Kidney epithelial cell (primary cell): ENCODE results near the gene SLC41A2. TPM values are rescaled to one million over a fixed set of nuclear protein-coding genes. Genes with fewer than 3 reads are reported as not detected.

Source experiments
- DNase-seq: peaks from one replicate; pipeline ENCODE4 v3.0.0-alpha.2; 2010; ENCODE audit warnings: low read depth
- H3K27me3 ChIP-seq: 2 replicates; pipeline ENCODE4 v1.6.0; 2011; ENCODE audit warnings: low read length; ENCODE audit not compliant: control insufficient read depth, insufficient read depth
- H3K36me3 ChIP-seq: 2 replicates; pipeline ENCODE4 v1.5.1; 2011; ENCODE audit warnings: low read length; ENCODE audit not compliant: control insufficient read depth, insufficient read depth
- H3K4me3 ChIP-seq: 2 replicates; pipeline ENCODE4 v1.5.1; 2011; ENCODE audit warnings: low read depth, mild to moderate bottlenecking, control low read depth, low read length
- total RNA-seq: library from RNA; depleted of rRNA; stranded (reverse); fragments of >200 nt; gene quantifications from 2 replicates; pipeline ENCODE4 v1.2.3, GENCODE V29; 2015
- TF ChIP-seq, protein P1 (sequence below): IDR thresholded peaks from 2 replicates; pipeline ENCODE4 v1.5.1; 2011; ENCODE audit warnings: mild to moderate bottlenecking, moderate library complexity, low read length, control low read depth, inconsistent platforms; ENCODE audit not compliant: insufficient read depth, poor library complexity, severe bottlenecking

The SLC41A2 gene
- total RNA-seq, 1 donor from 2014 or later = 26.3 TPM

- H3K4me3 ChIP-seq = no peak overlapping the region
- no peaks in the 10 kb centered on the region for H3K27me3 ChIP-seq
- TF ChIP-seq, protein P1, sequence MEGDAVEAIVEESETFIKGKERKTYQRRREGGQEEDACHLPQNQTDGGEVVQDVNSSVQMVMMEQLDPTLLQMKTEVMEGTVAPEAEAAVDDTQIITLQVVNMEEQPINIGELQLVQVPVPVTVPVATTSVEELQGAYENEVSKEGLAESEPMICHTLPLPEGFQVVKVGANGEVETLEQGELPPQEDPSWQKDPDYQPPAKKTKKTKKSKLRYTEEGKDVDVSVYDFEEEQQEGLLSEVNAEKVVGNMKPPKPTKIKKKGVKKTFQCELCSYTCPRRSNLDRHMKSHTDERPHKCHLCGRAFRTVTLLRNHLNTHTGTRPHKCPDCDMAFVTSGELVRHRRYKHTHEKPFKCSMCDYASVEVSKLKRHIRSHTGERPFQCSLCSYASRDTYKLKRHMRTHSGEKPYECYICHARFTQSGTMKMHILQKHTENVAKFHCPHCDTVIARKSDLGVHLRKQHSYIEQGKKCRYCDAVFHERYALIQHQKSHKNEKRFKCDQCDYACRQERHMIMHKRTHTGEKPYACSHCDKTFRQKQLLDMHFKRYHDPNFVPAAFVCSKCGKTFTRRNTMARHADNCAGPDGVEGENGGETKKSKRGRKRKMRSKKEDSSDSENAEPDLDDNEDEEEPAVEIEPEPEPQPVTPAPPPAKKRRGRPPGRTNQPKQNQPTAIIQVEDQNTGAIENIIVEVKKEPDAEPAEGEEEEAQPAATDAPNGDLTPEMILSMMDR = no peak
- H3K36me3 ChIP-seq = no peaks in the 10 kb centered on the region
- no peak for DNase-seq
Observed at GRCh38 chr12:104969343-104969742, 11.3 kb upstream of the SLC41A2 start.

- H3K27me3 ChIP-seq = no peaks in the 10 kb centered on the region
- TF ChIP-seq, protein P1 = no peak
- no peaks in the 10 kb centered on the region for H3K36me3 ChIP-seq
- H3K4me3 ChIP-seq = no peak overlapping the region
- no peak for DNase-seq
Observed at GRCh38 chr12:104966677-104967076, 8.6 kb upstream of the SLC41A2 start.

DNA sequence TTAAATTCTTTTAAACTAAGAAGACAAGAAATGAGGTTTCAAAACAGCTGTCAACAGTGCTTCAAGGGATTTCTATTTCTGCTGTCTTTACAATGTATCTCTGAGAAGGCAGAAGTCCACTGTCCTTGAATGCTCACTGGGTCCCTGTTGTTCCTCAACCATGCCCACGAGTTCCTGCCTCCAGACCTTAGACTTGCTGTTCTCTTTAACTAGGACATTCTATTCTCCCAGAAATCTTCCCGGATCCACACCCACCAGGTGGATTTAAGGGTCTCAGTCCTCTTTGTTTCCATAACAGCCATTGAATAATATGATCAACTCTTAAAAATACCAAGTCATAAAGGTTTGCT lies 6.7 kb upstream of the SLC41A2 start:
- DNase-seq = no peak
- TF ChIP-seq, protein P1 = no peak
- H3K36me3 ChIP-seq = no peaks in the 10 kb centered on the region
- no peaks in the 10 kb centered on the region for H3K27me3 ChIP-seq
- no peak overlapping the region for H3K4me3 ChIP-seq

DNA sequence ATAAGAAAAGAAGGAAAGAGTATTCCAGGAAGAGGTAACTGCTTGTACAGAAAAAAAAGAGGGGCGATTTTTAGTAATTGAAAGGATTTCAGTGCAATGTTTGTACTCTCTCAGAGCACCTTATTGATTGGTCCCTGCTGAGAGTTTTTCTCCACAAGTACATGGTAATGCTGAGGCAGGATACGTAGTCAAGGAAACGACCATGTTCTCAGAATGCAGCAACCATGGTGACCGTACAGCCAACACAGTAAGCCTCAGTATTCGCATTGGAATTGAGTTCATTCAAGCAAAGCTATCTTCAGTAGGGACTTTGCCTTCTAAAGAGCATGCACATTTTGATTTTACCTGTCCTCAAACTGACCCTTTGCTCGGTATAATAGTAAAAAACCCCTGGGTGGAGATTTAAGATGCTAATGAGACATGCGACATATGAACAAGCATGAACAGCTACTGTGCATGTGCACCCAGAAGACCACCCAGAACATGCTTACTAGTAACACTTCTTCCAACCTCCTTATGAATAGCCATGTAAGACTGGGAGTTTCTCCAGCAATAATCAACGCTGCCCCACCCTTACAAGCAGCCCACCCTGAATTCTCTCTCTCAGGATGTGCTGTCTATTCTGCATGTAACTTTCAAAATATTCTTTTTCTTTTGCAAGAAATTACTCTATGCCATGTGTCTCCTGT lies 6.2 kb upstream of the SLC41A2 start:
- no peaks in the 10 kb centered on the region for H3K27me3 ChIP-seq
- DNase-seq = no peak

GRCh38 chr12:104963757-104964156 lies 5.7 kb upstream of the SLC41A2 start:
- no peaks in the 10 kb centered on the region for H3K27me3 ChIP-seq
- DNase-seq = no peak
- no peaks in the 10 kb centered on the region for H3K36me3 ChIP-seq
- TF ChIP-seq, protein P1 = no peak
- H3K4me3 ChIP-seq = no peak overlapping the region

More for the DNA sequence above, 6.2 kb upstream of the SLC41A2 start:
- no peaks in the 10 kb centered on the region for H3K36me3 ChIP-seq
- TF ChIP-seq, protein P1 = no peak
- H3K4me3 ChIP-seq = no peak overlapping the region

DNA sequence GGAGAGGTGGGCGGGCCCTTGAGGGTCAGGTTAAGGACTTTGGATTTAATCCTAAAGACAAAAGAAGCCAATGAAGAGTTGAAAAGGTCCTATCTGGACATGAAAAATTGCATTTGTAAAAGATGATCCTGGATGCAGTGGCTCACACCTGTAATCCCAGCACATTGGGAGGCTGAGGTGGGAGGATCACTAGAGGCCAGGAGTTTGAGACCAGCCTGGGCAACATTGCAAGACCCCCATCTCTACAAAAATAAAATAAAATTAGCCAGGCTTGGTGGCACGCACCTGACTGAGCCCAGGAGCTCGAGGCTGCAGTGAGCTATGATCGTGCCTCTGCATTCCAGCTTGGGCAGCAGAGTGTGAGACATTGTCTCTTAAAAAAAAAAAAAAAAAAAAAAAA lies 2.4 kb upstream of the SLC41A2 start:
- no peak for DNase-seq

More for the DNA sequence above, 2.4 kb upstream of the SLC41A2 start:
- TF ChIP-seq, protein P1 = no peak
- Histone ChIP-seq H3K4me3 (no peak overlapping the region), H3K36me3 (no peaks in the 10 kb centered on the region), H3K27me3 (no peaks in the 10 kb centered on the region)
